Stimulated activated CD8-positive, alpha-beta memory T cell treated with anti-CD3 and anti-CD28 coated beads, Interleukin-4, amount 100 ng/mL, for 1 hour (primary cell): ENCODE data around the gene ARL17B.
"Not testable (repeated sequence)": the region's sequence is repeated elsewhere in the genome, so short reads cannot be mapped to it uniquely, and the experiment has no call there.

Experiments
- DNase-seq, 2 donors: peaks; one replicate each; pipeline ENCODE4 v3.0.0-alpha.2; 2020; ENCODE audit warnings: low read depth in 2 of 2, low spot score in 1 of 2

Gene ARL17B

DNA sequence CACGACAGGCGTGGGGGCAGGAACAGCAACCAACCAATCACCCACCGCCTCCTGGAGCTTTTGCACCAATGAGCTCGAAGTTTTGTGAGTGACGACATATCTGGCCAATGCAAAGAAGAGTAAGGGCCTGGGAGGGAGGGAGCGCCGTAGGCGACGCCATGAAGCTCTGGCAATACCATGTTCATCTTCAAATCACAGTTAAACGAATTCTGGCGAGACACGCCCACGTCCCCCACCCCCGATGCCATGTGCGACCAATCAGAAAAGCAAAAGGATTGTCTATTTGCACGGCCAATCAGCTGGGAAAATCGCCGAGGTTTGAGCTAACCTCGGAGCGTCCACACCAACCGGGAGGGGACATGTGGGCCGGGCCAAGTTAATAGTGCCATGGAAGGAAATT, at the start of gene ARL17B:
TSS of gene ARL17B (minus strand) at position 12 of the 400 bp plus-strand sequence. CDS start 3,369 bp downstream, outside the sequence.
- peak; percentile 1 to 86 for DNase-seq

GRCh38 chr17:46409864-46410263, 48.3 kb upstream of the ARL17B start:
- DNase-seq = not testable (repeated sequence)

DNA sequence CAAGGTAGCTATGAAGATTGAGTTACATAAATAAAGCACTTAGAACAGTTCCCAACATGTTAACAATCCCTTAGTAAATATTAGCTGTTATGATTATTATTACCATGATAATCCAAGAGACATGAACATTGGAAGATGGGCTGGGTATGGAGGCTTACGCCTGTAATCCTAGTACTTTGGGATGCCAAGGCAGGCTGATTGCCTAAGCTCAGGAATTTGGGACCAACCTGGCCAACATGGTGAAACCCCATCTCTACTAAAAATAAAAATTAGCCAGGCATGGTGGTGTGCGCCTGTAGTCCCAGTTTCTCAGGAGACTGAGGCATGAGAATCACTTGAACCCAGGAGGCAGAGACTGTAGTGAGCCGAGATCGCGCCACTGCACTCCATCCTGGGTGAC, 45.6 kb upstream of the ARL17B start:
- DNase-seq = not testable (repeated sequence)

- DNase-seq = not testable (repeated sequence)
Measured at GRCh38 chr17:46401033-46401787, 39.6 kb upstream of the ARL17B start.

DNA sequence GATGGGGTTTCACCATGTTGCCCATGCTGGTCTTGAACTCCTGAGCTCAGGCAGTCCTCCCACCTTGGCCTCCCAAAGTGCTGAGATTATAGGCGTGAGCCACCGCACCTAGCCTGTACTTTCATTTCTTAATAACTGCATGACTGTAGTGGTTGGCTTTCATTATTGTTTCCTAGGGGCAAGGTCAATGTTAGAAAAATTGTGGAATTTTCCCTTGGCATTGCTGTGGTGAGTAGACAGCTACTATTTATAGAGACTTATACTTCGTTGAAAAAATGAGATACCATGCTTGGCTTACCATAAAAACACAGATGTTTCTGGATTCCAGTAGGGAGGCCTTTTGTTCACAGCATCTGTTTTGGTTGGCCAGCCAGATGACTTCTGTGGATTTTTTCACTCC, 39.0 kb upstream of the ARL17B start:
- not testable (repeated sequence) for DNase-seq

DNA sequence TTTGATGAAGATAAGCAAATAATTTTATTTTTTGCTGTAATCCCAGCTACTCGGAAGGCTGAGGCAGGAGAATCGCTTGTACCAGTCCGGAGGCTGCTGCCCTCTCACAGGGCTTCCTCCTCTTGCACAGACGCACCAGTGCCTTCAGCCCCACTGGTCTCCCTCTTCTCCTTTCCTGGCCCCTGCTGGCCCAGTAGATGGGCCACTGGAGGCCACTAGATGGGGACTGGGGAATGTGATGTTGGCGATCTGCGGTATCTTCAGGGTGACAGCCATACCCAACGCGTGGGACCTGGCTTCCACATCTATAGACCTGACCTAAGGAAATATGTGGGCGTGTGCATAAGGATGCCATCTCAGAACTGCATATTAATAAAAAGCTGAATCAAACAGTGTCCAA, 38.4 kb upstream of the ARL17B start:
- not testable (repeated sequence) for DNase-seq

DNA sequence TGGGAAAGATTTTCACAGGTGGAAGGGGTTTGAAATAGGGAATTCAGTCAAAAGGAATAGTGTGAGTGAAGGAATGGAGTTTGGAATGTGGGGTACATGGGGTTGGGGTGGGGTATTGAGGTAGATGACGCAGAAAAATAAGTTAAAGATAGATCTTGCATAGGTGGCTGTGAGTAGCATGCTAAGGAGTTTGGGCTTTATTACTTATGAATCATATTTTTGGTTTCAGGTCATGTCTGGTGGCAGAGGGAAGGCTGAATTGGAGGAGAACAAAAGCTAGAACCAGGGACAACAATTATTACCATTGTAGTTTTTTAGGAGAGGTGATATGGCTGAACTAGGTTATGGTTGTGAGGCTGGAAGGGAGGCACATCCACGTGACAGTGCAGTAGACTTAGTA, 34.7 kb upstream of the ARL17B start:
- not testable (repeated sequence) for DNase-seq

DNA sequence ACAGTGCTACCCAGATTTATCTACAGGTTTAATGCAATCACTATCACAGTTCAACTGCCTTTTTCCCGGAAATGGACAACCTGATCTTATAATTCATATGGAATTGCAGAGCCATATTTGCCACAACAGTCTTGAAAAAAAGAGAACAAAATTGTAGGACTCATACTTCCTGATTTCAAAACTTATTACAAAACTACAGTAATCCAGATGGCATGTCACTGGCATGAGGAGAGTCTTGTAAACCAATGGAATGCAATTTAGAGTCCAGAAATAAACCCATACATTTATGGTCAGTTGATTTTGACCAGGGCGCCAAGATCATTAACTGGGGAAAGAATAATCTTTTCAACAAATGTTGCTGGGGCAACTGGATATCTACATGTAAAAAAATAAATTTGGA, 32.1 kb upstream of the ARL17B start:
- not testable (repeated sequence) for DNase-seq

DNA sequence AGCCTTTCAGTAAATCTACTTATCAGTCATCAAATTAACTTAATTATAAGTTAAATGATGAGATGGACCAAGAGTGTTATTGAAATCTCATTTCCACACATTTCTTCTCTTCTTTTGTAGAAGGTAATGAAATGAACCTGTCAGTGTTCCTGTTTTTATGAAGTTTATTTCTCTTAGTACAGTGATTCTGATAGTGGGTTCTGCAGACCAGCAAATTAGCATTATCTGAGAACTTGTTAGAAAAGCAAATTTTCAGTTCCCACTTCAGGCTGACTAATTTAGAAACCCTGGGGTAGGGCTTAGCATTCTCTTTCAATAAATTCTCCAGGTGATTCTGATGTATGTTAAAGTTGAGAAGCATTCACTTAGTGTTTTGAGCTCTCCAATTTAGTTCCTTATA, 23.9 kb upstream of the ARL17B start:
- not testable (repeated sequence) for DNase-seq

GRCh38 chr17:46383118-46383517, 21.6 kb upstream of the ARL17B start:
- DNase-seq = not testable (repeated sequence)

GRCh38 chr17:46373418-46373817, 11.9 kb upstream of the ARL17B start:
- DNase-seq = not testable (repeated sequence)

DNA sequence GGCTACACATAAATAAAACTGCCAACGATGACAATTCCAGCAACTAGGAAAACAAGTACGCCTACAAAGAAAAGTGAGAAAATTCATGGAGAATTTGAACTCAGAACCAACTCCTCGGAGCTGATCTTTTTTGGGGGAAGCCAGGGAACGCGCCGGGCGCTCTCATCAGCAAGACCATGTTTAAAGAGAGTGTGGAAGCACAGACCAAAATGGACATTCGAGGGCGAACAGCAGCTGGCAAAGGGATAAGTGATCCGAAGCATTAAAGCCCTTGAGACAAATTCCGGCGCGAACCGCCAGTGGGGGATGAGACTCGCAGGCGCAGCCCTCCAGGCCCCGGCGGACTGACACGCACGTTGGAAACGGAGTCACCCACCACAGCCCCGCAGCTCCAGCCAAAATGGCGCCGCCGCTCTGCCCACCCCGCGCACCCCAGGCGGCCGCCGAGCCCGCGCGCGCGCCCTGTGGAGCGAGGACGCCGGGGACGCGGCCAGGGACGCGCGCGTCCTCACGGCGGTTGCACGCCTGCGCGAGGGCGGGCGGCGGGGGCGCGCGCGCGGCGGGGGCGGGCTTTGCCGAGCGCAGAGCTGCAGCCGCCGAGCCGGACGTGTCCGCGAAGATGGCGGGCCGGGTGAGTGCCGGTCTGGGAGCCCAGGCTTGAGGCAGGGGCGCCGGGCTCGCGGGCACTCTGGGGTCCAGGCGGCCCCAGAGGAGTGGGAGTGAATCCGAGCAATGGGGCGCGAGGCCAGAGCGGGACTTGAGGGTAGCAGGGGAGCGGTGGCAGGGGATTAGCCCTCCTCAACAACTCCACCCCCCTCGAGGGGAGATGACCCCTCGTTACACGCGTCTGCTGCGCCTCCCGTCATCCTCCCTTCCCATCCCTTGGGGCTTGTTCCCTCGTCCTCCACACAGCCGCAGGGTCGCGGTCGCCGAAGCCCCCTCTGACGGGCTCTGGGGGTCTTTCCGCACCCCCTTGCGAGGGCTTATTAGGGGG, 11.0 kb upstream of the ARL17B start:
- not testable (repeated sequence) for DNase-seq

GRCh38 chr17:46367520-46367919, 6.0 kb upstream of the ARL17B start:
- not testable (repeated sequence) for DNase-seq

DNA sequence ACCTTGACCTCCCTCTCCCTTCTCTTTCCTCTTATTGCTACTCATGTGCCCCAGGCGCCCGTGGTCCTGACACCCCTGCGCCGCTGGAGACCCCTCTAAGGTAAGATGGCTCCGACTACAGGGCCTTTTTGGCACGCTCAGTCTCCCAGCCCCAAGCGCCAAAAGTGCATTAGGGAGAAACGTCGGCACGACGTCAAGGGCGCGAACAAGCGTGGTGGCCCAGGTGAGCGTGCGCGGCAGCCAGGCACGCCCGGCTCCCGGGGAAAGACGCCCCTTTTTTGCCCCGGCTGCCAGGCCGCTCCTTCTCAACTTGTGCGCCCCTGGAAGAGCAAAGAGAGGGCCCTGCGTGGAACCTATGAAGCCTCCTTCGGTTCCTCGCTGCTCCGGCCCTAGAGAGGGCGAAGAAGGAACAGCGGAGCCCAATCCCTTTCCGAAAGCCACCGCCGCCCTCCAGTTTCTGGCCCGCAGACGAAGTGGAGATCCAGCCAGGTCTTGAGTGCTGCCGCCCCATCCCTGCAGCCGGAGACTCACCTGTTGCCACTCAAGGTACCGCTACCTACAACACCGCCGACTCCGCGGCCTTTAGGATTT, 326 bp downstream of the ARL17B start:
- DNase-seq = not testable (repeated sequence)

DNA sequence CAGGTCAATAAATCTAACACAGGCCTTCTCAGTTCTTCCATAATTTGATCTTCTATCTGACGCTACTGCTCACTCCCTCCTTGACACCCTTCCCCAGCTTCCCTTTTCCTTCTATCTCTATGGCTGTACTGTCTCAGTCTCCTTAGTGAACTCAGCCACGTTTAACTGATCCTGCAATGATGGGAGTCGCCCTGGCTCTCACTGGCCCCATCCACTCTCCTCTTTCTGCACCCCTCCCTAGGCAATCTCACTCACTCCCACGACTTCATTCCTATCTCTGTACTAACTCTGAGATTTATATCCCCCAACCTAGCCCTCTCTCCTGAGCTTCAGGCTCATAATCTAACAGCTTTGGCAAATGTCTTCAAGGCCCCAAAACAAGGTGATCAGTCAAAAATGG, 7.7 kb downstream of the ARL17B start:
- DNase-seq = not testable (repeated sequence)

GRCh38 chr17:46349060-46349459, 12.5 kb downstream of the ARL17B start:
- not testable (repeated sequence) for DNase-seq

- DNase-seq = not testable (repeated sequence)
Measured at GRCh38 chr17:46348345-46348744, 13.2 kb downstream of the ARL17B start.

DNA sequence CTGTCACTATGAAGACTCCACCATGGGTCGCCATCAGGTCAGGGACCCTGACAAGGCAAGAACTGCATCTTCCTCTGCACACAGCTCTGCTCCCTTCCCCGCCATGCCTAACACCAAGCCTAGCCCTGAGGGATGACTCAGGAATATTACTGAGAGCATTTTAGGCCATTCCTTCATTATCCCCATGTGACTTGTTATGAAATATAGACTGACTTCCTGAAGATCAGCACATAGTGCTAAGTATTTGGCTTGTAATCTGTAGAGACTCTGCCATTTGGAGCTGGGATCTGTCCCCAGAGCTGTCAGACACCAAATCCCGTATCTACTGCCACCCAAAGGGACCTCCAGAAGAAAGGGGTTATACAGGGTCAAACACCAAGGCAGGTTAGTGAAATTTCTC, 19.4 kb downstream of the ARL17B start:
- DNase-seq = not testable (repeated sequence)

- DNase-seq = not testable (repeated sequence)
Measured at GRCh38 chr17:46341220-46341619, 20.3 kb downstream of the ARL17B start.

- not testable (repeated sequence) for DNase-seq
Measured at GRCh38 chr17:46294831-46295230, 66.7 kb downstream of the ARL17B start, which contains the start of gene LRRC37A. Gene LRRC37A (plus strand): TSS chr17:46295131. CDS start chr17:46295134, 3 bp downstream.

DNA sequence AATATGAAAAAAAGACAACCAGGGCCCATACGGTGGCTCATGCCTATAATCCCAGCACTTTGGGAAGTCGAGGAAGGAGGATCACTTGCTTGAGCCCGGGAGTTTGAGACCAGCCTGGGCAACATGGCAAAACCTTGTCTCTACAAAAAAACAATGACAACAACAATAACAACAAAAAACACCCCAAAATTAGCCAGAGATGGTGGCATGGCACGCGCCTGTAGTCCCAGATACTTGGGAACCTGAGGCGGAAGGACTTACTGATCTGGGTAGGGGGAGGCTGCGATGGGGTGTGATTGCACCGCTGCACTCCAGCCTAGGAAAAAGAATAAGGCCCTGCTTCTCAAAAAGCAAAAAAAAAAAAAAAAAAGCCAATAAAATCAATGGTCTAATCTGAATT, 69.9 kb downstream of the ARL17B start:
- not testable (repeated sequence) for DNase-seq
